Osteocyte (in vitro differentiated cells): ENCODE measurements around the gene SLC44A4. TPM values are rescaled to one million over a fixed set of nuclear protein-coding genes. Genes with fewer than 3 reads are reported as not detected.
"Not testable (repeated sequence)": the region's sequence is repeated elsewhere in the genome, so short reads cannot be mapped to it uniquely, and the experiment has no call there.

ENCODE experiments used
- DNase-seq: peaks from one replicate; pipeline ENCODE4 v3.0.0; 2021; ENCODE audit warnings: mixed read lengths; ENCODE audit not compliant: unreplicated experiment; ENCODE audit errors: extremely low spot score
- H3K27ac Mint-ChIP-seq: one replicate; pipeline ENCODE4 v1.8.0; 2021; ENCODE audit warnings: mild to moderate bottlenecking, mixed read lengths; ENCODE audit not compliant: unreplicated experiment
- H3K27me3 Mint-ChIP-seq: one replicate; pipeline ENCODE4 v1.8.0; 2021; ENCODE audit warnings: mixed read lengths; ENCODE audit not compliant: unreplicated experiment
- H3K36me3 Mint-ChIP-seq: one replicate; pipeline ENCODE4 v1.8.0; 2021; ENCODE audit warnings: mixed read lengths; ENCODE audit not compliant: unreplicated experiment
- H3K4me1 Mint-ChIP-seq: one replicate; pipeline ENCODE4 v1.8.0; 2021; ENCODE audit warnings: mixed read lengths; ENCODE audit not compliant: unreplicated experiment
- H3K4me3 Mint-ChIP-seq: one replicate; pipeline ENCODE4 v1.8.0; 2021; ENCODE audit warnings: mild to moderate bottlenecking, moderate library complexity, mixed read lengths; ENCODE audit not compliant: unreplicated experiment
- H3K9me3 Mint-ChIP-seq: one replicate; pipeline ENCODE4 v1.8.0; 2021; ENCODE audit warnings: mixed read lengths; ENCODE audit not compliant: unreplicated experiment
- total RNA-seq: library from RNA; stranded (reverse); gene quantifications from 2 replicates; pipeline ENCODE4 v1.2.1, GENCODE V29; 2021
- TF ChIP-seq, protein P1 (sequence below): fragments of 200-600 bp; sonication (generic); IDR thresholded peaks from 2 replicates; pipeline ENCODE4 v1.5.0; 2021; ENCODE audit warnings: antibody characterized with exemption, mild to moderate bottlenecking, moderate library complexity

The SLC44A4 gene
- total RNA-seq, 1 donor from 2014 or later: not detected

DNA sequence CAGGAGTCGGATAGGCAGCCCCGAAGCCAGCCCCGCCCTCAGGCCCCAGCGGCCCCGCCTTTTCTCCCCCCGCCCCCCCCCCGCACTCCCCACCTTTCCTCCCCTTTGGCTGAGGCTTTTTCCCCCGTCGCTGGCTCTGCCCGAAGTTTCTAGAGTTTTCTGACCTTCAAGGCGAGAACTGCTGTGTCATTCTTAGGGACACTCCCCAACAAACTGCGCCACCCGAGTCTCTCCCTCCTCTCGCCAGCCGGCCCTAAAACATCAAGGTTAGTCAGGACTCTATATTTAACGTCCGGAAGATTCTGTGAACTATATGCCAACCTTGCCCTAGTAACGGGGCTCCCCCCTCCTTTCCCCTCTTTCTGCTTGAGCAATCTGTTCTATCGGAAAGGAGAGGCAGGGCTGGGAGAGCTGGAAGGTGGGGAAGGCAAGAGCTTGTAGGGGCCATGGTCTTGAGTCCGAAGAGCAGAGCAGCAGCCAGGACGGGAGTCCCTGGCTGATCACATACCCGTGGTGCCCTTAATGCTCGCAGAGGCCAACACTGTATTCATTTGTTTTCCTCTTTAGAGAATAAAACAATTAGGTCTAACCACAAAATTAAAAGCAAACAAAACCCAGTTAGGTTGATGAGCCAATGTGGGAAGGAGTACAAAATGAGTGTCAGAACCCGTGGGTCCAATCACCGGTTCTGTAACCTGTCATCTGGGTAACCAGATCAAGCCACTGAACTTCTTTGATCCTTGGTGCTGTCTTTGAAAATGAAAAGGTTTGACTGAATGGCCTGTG is 56.6 kb downstream of the SLC44A4 start:
- H3K4me3 Mint-ChIP-seq: peak overlapping the region; percentile 90
- H3K9me3 Mint-ChIP-seq: no peaks in the 10 kb centered on the region
- peak overlapping the region; percentile 99 for H3K27ac Mint-ChIP-seq
- DNase-seq: no peak
- no peaks in the 10 kb centered on the region for H3K27me3 Mint-ChIP-seq
- peaks cover 44% of the 10 kb centered on the region for H3K4me1 Mint-ChIP-seq
- no peaks in the 10 kb centered on the region for H3K36me3 Mint-ChIP-seq
- TF ChIP-seq, protein P1, sequence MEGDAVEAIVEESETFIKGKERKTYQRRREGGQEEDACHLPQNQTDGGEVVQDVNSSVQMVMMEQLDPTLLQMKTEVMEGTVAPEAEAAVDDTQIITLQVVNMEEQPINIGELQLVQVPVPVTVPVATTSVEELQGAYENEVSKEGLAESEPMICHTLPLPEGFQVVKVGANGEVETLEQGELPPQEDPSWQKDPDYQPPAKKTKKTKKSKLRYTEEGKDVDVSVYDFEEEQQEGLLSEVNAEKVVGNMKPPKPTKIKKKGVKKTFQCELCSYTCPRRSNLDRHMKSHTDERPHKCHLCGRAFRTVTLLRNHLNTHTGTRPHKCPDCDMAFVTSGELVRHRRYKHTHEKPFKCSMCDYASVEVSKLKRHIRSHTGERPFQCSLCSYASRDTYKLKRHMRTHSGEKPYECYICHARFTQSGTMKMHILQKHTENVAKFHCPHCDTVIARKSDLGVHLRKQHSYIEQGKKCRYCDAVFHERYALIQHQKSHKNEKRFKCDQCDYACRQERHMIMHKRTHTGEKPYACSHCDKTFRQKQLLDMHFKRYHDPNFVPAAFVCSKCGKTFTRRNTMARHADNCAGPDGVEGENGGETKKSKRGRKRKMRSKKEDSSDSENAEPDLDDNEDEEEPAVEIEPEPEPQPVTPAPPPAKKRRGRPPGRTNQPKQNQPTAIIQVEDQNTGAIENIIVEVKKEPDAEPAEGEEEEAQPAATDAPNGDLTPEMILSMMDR: no peak

DNA sequence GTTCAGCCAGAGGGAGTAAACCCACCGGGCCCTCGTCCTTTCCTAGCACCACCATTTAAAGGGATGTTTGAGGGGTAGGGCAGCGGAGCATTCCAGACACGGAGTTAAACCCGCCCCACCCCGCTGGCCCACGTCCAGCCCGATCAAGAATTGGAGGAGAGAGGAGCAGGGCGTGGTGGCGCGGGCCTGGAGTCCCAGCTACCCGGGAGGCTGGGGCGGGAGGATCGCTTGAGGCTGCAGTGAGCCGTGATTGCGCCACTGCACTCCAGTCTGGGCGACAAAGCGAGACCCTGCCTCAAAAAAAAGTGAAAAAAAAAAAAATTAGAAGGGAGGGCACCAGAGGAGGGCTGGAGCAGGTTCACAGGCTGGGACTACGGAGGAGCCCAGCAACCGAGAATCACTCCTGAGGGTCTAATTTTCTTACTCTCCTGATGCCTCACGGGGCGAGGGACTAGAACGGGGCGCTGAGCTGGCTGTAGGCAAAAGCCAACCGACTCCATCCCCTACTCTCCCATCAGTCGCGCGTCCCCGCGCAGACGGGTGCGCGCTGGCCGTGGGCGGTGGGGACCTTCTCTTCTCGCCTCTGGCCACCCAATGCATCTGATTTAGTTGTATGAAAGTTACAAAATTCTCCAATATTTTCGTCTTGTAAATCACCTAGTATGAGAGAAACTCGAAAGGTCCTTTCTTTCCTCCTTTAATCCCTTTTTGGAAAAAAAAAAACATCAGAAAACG is 57.3 kb downstream of the SLC44A4 start:
- peak overlapping the region; percentile 99 for H3K27ac Mint-ChIP-seq
- TF ChIP-seq, protein P1: no peak
- no peaks in the 10 kb centered on the region for H3K36me3 Mint-ChIP-seq
- no peaks in the 10 kb centered on the region for H3K27me3 Mint-ChIP-seq
- DNase-seq: no peak
- H3K9me3 Mint-ChIP-seq: no peaks in the 10 kb centered on the region
- peak overlapping the region; percentile 90 for H3K4me3 Mint-ChIP-seq
- H3K4me1 Mint-ChIP-seq: peaks cover 39% of the 10 kb centered on the region

DNA sequence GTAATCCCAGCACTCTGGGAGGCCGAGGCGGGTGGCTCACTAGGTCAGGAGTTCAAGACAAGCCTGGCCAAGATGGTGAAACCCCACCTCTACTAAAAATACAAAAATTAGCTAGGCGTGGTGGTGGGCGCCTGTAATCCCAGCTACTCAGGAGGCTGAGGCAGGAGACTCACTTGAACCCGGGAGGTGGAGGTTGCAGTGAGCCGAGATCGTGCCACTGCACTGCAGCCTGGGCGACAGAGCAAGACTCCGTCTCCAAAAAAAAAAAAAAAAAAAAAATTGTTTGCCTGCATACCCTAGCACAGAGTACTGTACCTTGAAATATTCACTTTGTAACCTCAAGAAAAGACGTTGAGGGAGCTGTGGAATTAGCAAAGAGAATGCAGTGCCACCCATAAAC is 58.4 kb downstream of the SLC44A4 start:
- H3K4me1 Mint-ChIP-seq: peaks cover 35% of the 10 kb centered on the region
- DNase-seq, H3K4me3 Mint-ChIP-seq, H3K36me3 Mint-ChIP-seq, H3K9me3 Mint-ChIP-seq, H3K27ac Mint-ChIP-seq, H3K27me3 Mint-ChIP-seq: not testable (repeated sequence)

DNA sequence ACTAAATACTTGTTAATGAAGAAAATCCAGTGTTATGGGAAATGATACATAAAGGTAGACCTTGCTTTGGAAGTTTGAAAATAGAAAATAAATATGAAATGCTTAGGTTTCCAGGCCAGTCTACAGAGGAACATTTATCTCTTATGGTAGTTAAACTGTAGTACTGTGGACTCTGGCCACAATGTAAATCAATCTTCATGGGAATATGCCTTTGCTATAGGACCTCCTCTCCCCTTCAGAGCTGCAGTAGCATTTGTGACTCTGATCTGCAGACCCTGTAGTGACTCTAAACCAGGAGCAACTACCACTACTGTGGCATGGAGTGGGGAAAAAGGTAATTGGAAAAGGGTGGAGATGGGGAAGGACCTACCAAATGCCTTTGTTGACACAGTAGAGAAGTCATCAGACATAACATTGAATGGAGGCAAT is 58.9 kb downstream of the SLC44A4 start:
- Mint-ChIP-seq H3K4me1 (peaks cover 34% of the 10 kb centered on the region), H3K27me3 (no peaks in the 10 kb centered on the region), H3K27ac (peak overlapping the region; percentile 3), H3K9me3 (no peaks in the 10 kb centered on the region), H3K36me3 (no peaks in the 10 kb centered on the region), H3K4me3 (no peak overlapping the region)
- no peak for DNase-seq
- TF ChIP-seq, protein P1: no peak

DNA sequence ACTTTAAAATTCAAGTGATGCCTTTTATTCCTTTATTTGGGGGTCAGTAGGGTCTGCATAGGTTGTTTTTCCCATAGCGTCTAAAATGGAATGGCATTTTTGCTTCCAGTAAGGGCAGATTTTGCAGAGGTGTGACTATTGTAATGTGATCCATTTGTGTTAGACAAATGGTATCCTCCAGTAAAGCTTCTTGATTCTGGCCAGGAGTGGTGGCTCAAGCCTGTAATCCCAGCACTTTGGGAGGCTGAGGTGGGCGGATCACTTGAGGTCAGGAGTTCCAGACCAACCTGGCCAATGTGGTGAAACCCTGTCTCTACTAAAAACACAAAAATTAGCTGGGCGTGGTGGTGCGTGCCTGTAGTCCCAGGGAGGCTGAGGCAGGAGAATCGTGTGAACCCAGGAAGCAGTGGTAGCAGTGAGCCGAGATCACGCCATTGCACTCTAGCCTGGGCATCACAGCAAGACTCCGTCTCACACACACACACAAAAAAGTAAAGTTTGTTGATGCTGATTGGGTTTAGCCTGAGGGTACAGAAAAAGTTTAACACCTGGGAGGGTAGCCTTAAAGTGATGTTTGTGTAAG is 60.8 kb downstream of the SLC44A4 start:
- H3K9me3 Mint-ChIP-seq, H3K27me3 Mint-ChIP-seq, H3K27ac Mint-ChIP-seq, DNase-seq, H3K36me3 Mint-ChIP-seq: not testable (repeated sequence)
- H3K4me1 Mint-ChIP-seq: peaks cover 34% of the 10 kb centered on the region
- H3K4me3 Mint-ChIP-seq: peak overlapping the region; percentile 58

DNA sequence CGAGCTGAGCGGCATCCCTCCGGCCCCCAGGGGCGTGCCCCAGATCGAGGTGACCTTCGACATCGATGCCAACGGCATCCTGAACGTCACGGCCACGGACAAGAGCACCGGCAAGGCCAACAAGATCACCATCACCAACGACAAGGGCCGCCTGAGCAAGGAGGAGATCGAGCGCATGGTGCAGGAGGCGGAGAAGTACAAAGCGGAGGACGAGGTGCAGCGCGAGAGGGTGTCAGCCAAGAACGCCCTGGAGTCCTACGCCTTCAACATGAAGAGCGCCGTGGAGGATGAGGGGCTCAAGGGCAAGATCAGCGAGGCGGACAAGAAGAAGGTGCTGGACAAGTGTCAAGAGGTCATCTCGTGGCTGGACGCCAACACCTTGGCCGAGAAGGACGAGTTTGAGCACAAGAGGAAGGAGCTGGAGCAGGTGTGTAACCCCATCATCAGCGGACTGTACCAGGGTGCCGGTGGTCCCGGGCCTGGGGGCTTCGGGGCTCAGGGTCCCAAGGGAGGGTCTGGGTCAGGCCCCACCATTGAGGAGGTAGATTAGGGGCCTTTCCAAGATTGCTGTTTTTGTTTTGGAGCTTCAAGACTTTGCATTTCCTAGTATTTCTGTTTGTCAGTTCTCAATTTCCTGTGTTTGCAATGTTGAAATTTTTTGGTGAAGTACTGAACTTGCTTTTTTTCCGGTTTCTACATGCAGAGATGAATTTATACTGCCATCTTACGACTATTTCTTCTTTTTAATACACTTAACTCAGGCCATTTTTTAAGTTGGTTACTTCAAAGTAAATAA is 61.5 kb downstream of the SLC44A4 start:
- not testable (repeated sequence) for DNase-seq, H3K36me3 Mint-ChIP-seq, H3K27ac Mint-ChIP-seq, H3K9me3 Mint-ChIP-seq, H3K27me3 Mint-ChIP-seq
- H3K4me1 Mint-ChIP-seq: peaks cover 27% of the 10 kb centered on the region
- H3K4me3 Mint-ChIP-seq: peak overlapping the region; percentile 58
